ENCODE results near the gene C4orf17.
"Not testable (repeated sequence)": the region's sequence is repeated elsewhere in the genome, so short reads cannot be mapped to it uniquely, and the experiment has no call there.

GRCh38 chr4:99486648-99487047, 24.2 kb upstream of the C4orf17 start:
- not testable (repeated sequence) for TF ChIP-seq CTCF, POLR2A (IDR thresholded peaks at IDR 0.05)
